SK-N-SH treated with all-trans-retinoic acid at 6 μM for 48 hours (cell line): ENCODE measurements around the gene COL23A1.

Experiments
- ARNTL ChIP-seq: fragments of 450-650 bp; formaldehyde crosslinking; IDR thresholded peaks from 2 replicates; pipeline ENCODE4 v1.5.0; 2020; ENCODE audit warnings: low read depth, mild to moderate bottlenecking, moderate library complexity, borderline replicate concordance
- CSDC2 ChIP-seq: fragments of 250-450 bp; sonication (Bioruptor Pico); IDR thresholded peaks from 2 replicates; pipeline ENCODE4 v1.5.0; 2020; ENCODE audit warnings: mild to moderate bottlenecking, moderate library complexity
- ESRRG ChIP-seq: fragments of 250-450 bp; sonication (Bioruptor Pico); IDR thresholded peaks from 2 replicates; pipeline ENCODE4 v1.6.1; 2021; ENCODE audit warnings: mild to moderate bottlenecking
- GLIS3 ChIP-seq: fragments of 250-450 bp; sonication (Bioruptor Pico); IDR thresholded peaks from 2 replicates; pipeline ENCODE4 v1.5.0; 2020; ENCODE audit warnings: mild to moderate bottlenecking, moderate library complexity
- RARB ChIP-seq: fragments of 250-450 bp; sonication (Bioruptor Pico); IDR thresholded peaks from 2 replicates; pipeline ENCODE4 v1.8.0; 2021; ENCODE audit warnings: mild to moderate bottlenecking, moderate library complexity
- SNAI2 ChIP-seq: fragments of 250-450 bp; sonication (Bioruptor Pico); IDR thresholded peaks from 2 replicates; pipeline ENCODE4 v1.5.0; 2020; ENCODE audit warnings: mild to moderate bottlenecking, moderate library complexity
- ZNF8 ChIP-seq: fragments of 450-650 bp; formaldehyde crosslinking; IDR thresholded peaks from 2 replicates; pipeline ENCODE4 v1.5.0; 2020; ENCODE audit warnings: mild to moderate bottlenecking, moderate library complexity

DNA sequence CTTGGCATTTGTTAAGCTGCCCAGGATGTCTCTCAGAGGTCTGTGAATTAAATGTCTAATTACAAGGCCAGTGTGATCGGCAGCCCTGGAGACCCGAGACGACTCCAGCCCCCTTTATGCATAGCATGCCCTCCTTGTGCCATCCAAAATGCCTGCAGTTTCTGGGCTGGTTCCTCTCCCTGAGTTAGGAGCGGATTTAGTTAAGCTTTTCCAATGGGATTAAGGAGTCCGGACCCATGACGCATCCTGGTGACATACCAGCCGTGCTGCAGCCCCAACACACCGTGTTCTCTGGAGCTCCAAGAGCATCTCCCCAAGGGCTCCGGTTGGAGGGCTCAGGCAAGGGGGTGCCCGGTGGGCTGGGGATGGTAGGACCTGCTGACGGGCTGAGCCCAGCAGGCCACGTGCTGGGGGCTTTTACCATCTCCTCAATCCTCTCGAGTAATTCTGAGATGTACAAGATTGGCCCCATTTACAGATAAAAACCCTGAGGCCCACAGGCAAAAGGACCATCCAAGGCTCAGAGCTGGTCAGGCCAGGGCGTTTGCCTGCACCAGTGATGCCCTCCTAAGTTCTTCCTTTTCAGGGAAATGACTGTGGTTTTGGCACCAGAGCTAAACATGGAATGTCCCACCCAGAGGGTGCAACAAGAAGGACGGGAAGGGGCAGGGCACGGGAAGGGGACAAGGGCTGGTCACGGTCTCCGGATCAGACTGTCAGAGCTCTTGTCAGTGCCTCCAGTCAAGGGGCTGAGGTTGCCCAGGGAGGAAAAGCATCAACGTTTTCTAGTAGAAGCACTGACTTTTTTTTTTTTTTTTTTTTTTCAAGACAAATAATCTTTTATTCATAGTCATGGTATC lies 275.0 kb downstream of the COL23A1 start:
- TF ChIP-seq ARNTL (no peak), ESRRG (CRISPR knock-in tag) (no peak), GLIS3 (no peak), ZNF8 (CRISPR knock-in tag) (no peak), CSDC2 (CRISPR knock-in tag) (no peak), RARB (CRISPR knock-in tag) (no peak), SNAI2 (CRISPR knock-in tag) (no peak)
